ENCODE results near the gene ATG5. TPM values are rescaled to one million over a fixed set of nuclear protein-coding genes. Genes with fewer than 3 reads are reported as not detected.

Gene ATG5
- 23.9 TPM for polyA plus RNA-seq (2013, experiment 1 of 2)
- 25.5 TPM for polyA plus RNA-seq (2013, experiment 2 of 2)

DNA sequence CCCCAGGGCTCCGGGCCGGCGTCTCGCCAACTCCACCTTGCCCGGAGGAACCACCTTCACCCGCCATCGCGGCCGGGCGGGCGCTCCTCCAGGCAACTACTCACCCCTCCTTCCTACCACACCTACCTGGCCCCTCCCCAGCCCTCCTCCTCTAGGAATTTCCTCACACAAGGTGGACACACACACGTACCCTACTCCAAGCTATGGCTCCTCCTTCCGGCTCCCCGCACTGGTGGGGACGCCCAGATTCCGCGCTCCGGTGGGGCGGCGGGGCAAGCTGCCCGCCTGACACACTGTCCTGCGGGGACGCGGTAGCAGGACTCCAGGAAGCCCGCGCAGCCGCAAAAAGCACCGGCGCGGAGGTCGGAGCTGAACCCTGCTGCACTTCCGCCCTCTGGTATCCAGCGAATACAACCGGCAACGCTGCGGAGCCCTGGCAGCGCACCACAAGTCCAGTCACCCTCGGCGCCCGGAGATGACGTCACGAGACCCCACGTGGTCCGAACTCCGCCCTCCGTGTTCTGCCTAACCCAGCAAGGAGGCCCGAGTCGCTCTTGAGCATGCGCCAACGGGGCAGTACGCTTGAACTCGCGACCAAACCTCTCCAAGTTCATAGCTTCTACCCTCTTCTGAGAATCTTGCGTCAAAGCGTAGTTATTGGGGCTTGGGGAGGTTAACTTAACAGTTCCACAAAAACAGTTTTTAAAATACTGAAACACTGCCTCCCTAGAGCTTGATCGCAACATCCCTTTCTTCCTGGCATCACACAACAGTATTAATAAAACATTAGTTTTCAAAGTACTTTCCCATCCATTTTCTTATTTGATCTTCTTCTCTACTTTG lies at the start of gene ATG5:
TSS of gene ATG5 (minus strand) at position 425 of the 843 bp plus-strand sequence. CDS start 9,552 bp downstream, outside the sequence.
- H2BK5ac ChIP-seq (ENCODE audit: low read length): peak within 1 kb of the TSS; percentile 56
- H3K4me2 ChIP-seq (ENCODE audit: low read length): peak within 1 kb of the TSS; percentile 63
- H2BK120ac ChIP-seq (ENCODE audit: low read depth, low read length): no peak within 1 kb of the TSS
- H2BK15ac ChIP-seq (replicated peaks; ENCODE audit: low read depth): no peak within 1 kb of the TSS
- peak within 1 kb of the TSS; percentile 58 for H4K8ac ChIP-seq (ENCODE audit: low read depth, low read length)
- peak within 1 kb of the TSS; percentile 75 for H3K18ac ChIP-seq (ENCODE audit: low read length)
- H3K27me3 ChIP-seq (ENCODE audit: insufficient read depth, low read length, poor library complexity): no peaks in the 10 kb centered on the region
- peaks cover 8% of the 10 kb centered on the region for H3K79me1 ChIP-seq (ENCODE audit: low read length)
- peaks cover 4% of the 10 kb centered on the region for H3K4me1 ChIP-seq (ENCODE audit: control insufficient read depth, low read depth, low read length)
- no peaks in the 10 kb centered on the region for H3K36me3 ChIP-seq (ENCODE audit: control insufficient read depth, insufficient read depth, low read length)
- peak within 1 kb of the TSS; percentile 97 for H3K56ac ChIP-seq (ENCODE audit: low read length)
- H3K27ac ChIP-seq (ENCODE audit: low read depth, low read length): peak within 1 kb of the TSS; percentile 95
- H4K5ac ChIP-seq (ENCODE audit: low read length): peak within 1 kb of the TSS; percentile 26
- peak within 1 kb of the TSS; percentile 73 for H3K4ac ChIP-seq (ENCODE audit: low read depth, low read length)
- no peak within 1 kb of the TSS for H2AK5ac ChIP-seq (ENCODE audit: low read length)
- no CpG with 5 or more reads among the region's 56 CpGs for WGBS (ENCODE audit: extremely low coverage, insufficient coverage, low lambda C conversion rate)
- peak; percentile 99 for DNase-seq
- H3K9ac ChIP-seq (ENCODE audit: low read length): peak within 1 kb of the TSS; percentile 85
- peaks cover 34% of the 10 kb centered on the region for H3K79me2 ChIP-seq (ENCODE audit: control insufficient read depth, insufficient read depth, low read length)
- peak within 1 kb of the TSS; percentile 90 for H3K4me3 ChIP-seq (ENCODE audit: low read length)
- no peak within 1 kb of the TSS for H3K23ac ChIP-seq (ENCODE audit: low read length)

DNA sequence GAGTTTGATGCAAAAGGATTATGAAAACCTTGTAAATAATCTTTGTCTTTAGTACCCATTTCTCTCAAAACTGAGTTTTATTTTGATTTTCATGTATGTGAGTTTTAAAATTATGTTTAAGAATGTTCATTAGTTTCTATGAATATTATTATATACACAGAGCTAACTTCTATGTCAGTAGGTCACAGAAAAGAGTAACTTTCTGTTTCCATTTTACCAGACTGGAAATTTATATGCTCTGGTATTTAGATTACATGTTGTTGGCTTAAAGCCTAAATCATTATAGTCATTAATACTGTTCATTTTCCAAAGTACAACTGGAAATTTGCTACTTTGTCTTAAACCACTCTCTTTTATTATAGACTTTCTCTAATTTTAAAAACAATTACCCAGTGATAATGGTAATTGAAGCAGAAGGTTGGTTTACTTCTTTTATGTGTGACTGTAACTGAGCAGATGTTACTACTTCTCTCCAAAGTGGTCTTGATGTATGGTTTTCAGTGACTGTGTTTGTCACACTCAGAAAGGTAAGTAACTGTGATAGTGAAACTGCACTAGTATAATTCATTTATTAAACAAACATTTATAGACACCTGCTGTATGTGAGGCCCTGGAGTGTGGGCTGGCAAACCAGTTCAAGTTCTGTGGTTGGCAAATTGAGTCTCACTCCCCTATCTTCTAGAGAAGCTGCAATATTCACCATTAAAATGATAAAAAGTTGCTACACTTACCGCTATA lies 48.1 kb upstream of the ATG5 start:
- Histone ChIP-seq H4K5ac (ENCODE audit: low read length) (no peak overlapping the region), H3K36me3 (ENCODE audit: control insufficient read depth, insufficient read depth, low read length) (no peaks in the 10 kb centered on the region), H3K18ac (ENCODE audit: low read length) (no peak overlapping the region), H2BK15ac (replicated peaks; ENCODE audit: low read depth) (no peak overlapping the region), H2BK120ac (ENCODE audit: low read depth, low read length) (no peak overlapping the region), H2BK5ac (ENCODE audit: low read length) (no peak overlapping the region), H3K27me3 (ENCODE audit: insufficient read depth, low read length, poor library complexity) (no peaks in the 10 kb centered on the region), H3K4me3 (ENCODE audit: low read length) (no peak overlapping the region), H3K27ac (ENCODE audit: low read depth, low read length) (no peak overlapping the region), H3K4me1 (ENCODE audit: control insufficient read depth, low read depth, low read length) (no peaks in the 10 kb centered on the region), H3K4me2 (ENCODE audit: low read length) (no peak overlapping the region), H3K56ac (ENCODE audit: low read length) (no peak overlapping the region), H3K79me1 (ENCODE audit: low read length) (no peaks in the 10 kb centered on the region), H3K9ac (ENCODE audit: low read length) (no peak overlapping the region), H2AK5ac (ENCODE audit: low read length) (no peak overlapping the region), H3K4ac (ENCODE audit: low read depth, low read length) (no peak overlapping the region), H4K8ac (ENCODE audit: low read depth, low read length) (no peak overlapping the region), H3K79me2 (ENCODE audit: control insufficient read depth, insufficient read depth, low read length) (no peaks in the 10 kb centered on the region), H3K23ac (ENCODE audit: low read length) (no peak overlapping the region)
- no peak for DNase-seq
- no CpG with 5 or more reads among the region's 1 CpG for WGBS (ENCODE audit: extremely low coverage, insufficient coverage, low lambda C conversion rate)

DNA sequence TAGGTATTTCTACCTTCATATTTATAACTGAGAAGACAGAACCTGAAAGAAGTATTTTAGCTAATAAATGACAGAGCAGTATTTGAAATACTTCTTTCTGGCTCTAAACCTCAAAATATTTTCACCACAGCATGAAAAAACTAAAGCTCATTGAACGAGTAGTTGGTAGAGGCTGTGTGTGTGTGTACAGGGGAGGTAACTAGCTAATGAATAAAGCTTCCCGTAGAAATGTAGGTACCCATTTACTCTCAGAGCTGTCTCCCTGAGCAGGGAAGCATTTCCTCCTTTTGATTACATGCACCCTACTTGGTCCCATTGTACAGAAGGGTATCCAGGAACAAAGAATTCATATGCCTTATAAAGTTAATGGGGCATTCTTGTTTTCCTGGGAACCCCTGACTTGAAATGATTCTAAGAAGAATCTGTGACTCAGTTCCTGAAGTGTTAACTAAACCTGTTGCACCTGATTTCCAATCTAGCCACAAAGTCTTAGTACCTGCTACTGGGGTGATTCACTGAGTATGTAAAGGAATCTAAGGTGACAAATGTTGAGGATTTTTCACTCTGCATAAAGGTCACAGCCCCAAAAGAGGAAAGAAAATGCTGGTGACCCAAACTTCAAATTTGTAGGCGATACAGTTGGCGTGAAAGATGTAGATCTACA lies 47.4 kb upstream of the ATG5 start:
- Histone ChIP-seq H4K8ac (ENCODE audit: low read depth, low read length) (no peak overlapping the region), H3K27me3 (ENCODE audit: insufficient read depth, low read length, poor library complexity) (no peaks in the 10 kb centered on the region), H3K79me2 (ENCODE audit: control insufficient read depth, insufficient read depth, low read length) (no peaks in the 10 kb centered on the region), H2BK15ac (replicated peaks; ENCODE audit: low read depth) (no peak overlapping the region), H3K36me3 (ENCODE audit: control insufficient read depth, insufficient read depth, low read length) (no peaks in the 10 kb centered on the region), H2BK120ac (ENCODE audit: low read depth, low read length) (no peak overlapping the region), H4K5ac (ENCODE audit: low read length) (no peak overlapping the region), H3K4ac (ENCODE audit: low read depth, low read length) (no peak overlapping the region), H3K18ac (ENCODE audit: low read length) (no peak overlapping the region), H3K9ac (ENCODE audit: low read length) (no peak overlapping the region), H2BK5ac (ENCODE audit: low read length) (no peak overlapping the region), H3K27ac (ENCODE audit: low read depth, low read length) (no peak overlapping the region), H3K4me2 (ENCODE audit: low read length) (no peak overlapping the region), H3K79me1 (ENCODE audit: low read length) (no peaks in the 10 kb centered on the region), H2AK5ac (ENCODE audit: low read length) (no peak overlapping the region), H3K4me1 (ENCODE audit: control insufficient read depth, low read depth, low read length) (no peaks in the 10 kb centered on the region), H3K23ac (ENCODE audit: low read length) (no peak overlapping the region), H3K56ac (ENCODE audit: low read length) (no peak overlapping the region), H3K4me3 (ENCODE audit: low read length) (no peak overlapping the region)
- DNase-seq: peak; percentile 33
- WGBS (ENCODE audit: extremely low coverage, insufficient coverage, low lambda C conversion rate): no CpG with 5 or more reads among the region's 4 CpGs

DNA sequence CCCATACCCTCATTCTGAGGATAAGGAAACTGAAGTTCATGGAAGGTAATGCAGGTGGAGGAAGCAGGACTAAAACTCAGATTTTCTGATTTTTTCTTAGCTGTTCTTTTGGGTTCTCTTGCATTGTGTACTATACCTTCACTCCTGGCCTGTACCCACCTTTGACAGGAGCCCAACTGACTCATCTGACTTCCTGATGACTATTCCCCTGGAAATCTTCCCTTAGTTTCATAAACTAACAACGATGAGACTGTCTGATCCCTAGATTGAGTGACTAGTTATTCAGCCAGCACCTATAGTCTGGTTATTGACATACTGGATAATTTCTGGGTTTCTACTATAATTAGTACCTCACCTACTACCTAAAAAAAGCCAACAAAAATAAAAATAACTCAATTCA lies 45.1 kb upstream of the ATG5 start:
- Histone ChIP-seq H3K9ac (ENCODE audit: low read length) (no peak overlapping the region), H3K36me3 (ENCODE audit: control insufficient read depth, insufficient read depth, low read length) (no peaks in the 10 kb centered on the region), H2BK15ac (replicated peaks; ENCODE audit: low read depth) (no peak overlapping the region), H2BK120ac (ENCODE audit: low read depth, low read length) (no peak overlapping the region), H3K27me3 (ENCODE audit: insufficient read depth, low read length, poor library complexity) (no peaks in the 10 kb centered on the region), H3K4me3 (ENCODE audit: low read length) (no peak overlapping the region), H3K4me2 (ENCODE audit: low read length) (no peak overlapping the region), H3K56ac (ENCODE audit: low read length) (no peak overlapping the region), H3K79me2 (ENCODE audit: control insufficient read depth, insufficient read depth, low read length) (no peaks in the 10 kb centered on the region), H3K4me1 (ENCODE audit: control insufficient read depth, low read depth, low read length) (no peaks in the 10 kb centered on the region), H3K18ac (ENCODE audit: low read length) (no peak overlapping the region), H3K23ac (ENCODE audit: low read length) (no peak overlapping the region), H3K27ac (ENCODE audit: low read depth, low read length) (no peak overlapping the region), H3K4ac (ENCODE audit: low read depth, low read length) (no peak overlapping the region), H2BK5ac (ENCODE audit: low read length) (no peak overlapping the region), H3K79me1 (ENCODE audit: low read length) (no peaks in the 10 kb centered on the region), H4K5ac (ENCODE audit: low read length) (no peak overlapping the region), H4K8ac (ENCODE audit: low read depth, low read length) (no peak overlapping the region), H2AK5ac (ENCODE audit: low read length) (no peak overlapping the region)
- no peak for DNase-seq
- WGBS (ENCODE audit: extremely low coverage, insufficient coverage, low lambda C conversion rate): no CpG with 5 or more reads among the region's 1 CpG

DNA sequence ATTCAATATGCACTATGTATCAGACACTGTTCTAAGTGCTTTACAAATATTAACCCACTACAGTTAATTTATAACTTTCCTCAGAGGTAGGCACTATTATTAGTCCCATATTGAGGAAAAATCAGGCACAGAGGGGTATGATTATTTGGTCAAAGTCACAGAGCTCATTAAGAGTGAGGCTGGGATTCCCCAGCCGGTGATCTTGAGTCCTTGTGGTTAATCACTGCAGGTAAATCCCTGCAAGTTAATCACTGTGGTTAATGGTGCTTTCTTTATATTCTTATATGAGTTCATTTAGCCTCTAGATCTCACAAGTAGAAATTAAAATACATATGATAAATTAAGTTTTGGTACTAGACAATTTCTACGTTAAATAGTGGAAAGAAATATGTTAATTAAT lies 44.2 kb upstream of the ATG5 start:
- no peaks in the 10 kb centered on the region for H3K79me1 ChIP-seq (ENCODE audit: low read length)
- H3K4me2 ChIP-seq (ENCODE audit: low read length): no peak overlapping the region
- no peak overlapping the region for H3K27ac ChIP-seq (ENCODE audit: low read depth, low read length)
- H3K4me3 ChIP-seq (ENCODE audit: low read length): no peak overlapping the region
- H3K4ac ChIP-seq (ENCODE audit: low read depth, low read length): no peak overlapping the region
- WGBS (ENCODE audit: extremely low coverage, insufficient coverage, low lambda C conversion rate): 100% methylated on average over 1 of the region's 2 CpGs
- no peak overlapping the region for H2BK5ac ChIP-seq (ENCODE audit: low read length)
- H2BK15ac ChIP-seq (replicated peaks; ENCODE audit: low read depth): no peak overlapping the region
- H3K36me3 ChIP-seq (ENCODE audit: control insufficient read depth, insufficient read depth, low read length): no peaks in the 10 kb centered on the region
- no peak for DNase-seq
- H2AK5ac ChIP-seq (ENCODE audit: low read length): no peak overlapping the region
- no peak overlapping the region for H3K9ac ChIP-seq (ENCODE audit: low read length)
- no peak overlapping the region for H3K18ac ChIP-seq (ENCODE audit: low read length)
- H3K56ac ChIP-seq (ENCODE audit: low read length): no peak overlapping the region
- H3K4me1 ChIP-seq (ENCODE audit: control insufficient read depth, low read depth, low read length): no peaks in the 10 kb centered on the region
- H4K5ac ChIP-seq (ENCODE audit: low read length): no peak overlapping the region
- no peak overlapping the region for H3K23ac ChIP-seq (ENCODE audit: low read length)
- no peak overlapping the region for H2BK120ac ChIP-seq (ENCODE audit: low read depth, low read length)
- no peaks in the 10 kb centered on the region for H3K79me2 ChIP-seq (ENCODE audit: control insufficient read depth, insufficient read depth, low read length)
- no peaks in the 10 kb centered on the region for H3K27me3 ChIP-seq (ENCODE audit: insufficient read depth, low read length, poor library complexity)
- H4K8ac ChIP-seq (ENCODE audit: low read depth, low read length): no peak overlapping the region
